Pons (tissue), 1 donor: Measurements from ENCODE around the gene SYT3.
"Not testable (repeated sequence)": the region's sequence is repeated elsewhere in the genome, so short reads cannot be mapped to it uniquely, and the experiment has no call there.

Experiments
- DNase-seq: peaks from one replicate; pipeline ENCODE4 v3.0.0-alpha.2; 2016; ENCODE audit warnings: low spot score

Gene SYT3

DNA sequence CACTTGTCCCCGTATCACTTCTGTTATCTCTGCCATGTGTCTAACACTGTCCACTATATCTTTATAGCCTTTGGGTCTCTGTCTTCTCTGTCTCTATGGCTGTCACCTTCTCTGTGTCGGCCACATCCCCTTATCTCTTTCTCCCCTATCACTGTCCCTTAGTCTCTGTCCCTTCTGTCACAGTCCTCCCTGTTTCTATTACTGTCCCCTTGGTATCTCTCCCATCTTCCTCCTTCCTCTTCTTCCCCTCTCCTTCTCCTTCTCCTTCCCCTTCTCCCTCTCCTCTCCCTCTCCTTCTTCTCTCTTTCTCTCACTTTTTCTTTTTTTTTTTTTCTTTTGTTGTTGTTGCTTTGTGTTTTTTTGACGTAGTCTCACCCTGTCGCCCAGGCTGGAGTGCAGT, 36.7 kb downstream of the SYT3 start:
- DNase-seq = no peak

DNA sequence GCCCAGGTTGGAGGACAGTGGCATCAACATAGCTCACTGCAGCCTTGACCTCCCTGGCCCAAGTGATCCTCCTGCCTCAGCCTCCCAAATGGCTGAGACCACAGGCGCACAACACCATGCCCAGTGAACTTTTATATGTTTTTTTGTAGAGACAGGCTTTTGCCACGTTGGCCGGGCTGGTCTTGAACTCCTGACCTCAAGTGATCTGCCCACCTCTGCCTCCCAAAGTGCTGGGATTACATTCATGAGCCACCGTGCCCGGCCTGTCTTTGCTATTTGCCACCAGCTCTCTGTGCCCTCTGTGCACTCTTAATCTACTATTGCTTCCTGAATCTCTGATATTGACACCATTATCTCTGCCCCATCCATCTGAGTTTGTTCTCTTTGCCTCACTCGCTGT, 37.2 kb downstream of the SYT3 start:
- no peak for DNase-seq

DNA sequence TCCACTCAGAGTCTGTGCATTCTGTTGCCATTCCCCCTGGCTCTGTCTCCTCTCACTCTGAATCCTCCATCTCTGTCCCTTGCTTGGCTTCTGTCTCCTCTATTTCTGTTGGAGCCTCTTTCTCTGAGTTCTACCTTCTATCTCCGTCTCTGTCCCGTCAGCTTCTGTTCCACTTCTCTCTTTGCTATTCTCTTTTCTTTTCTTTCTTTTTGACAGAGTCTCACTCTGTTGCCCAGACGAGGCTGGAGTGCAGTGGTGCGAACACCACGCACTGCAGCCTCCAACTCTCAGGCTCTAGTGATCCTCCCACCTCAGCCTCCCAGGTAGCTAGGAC, 37.6 kb downstream of the SYT3 start:
- no peak for DNase-seq

DNA sequence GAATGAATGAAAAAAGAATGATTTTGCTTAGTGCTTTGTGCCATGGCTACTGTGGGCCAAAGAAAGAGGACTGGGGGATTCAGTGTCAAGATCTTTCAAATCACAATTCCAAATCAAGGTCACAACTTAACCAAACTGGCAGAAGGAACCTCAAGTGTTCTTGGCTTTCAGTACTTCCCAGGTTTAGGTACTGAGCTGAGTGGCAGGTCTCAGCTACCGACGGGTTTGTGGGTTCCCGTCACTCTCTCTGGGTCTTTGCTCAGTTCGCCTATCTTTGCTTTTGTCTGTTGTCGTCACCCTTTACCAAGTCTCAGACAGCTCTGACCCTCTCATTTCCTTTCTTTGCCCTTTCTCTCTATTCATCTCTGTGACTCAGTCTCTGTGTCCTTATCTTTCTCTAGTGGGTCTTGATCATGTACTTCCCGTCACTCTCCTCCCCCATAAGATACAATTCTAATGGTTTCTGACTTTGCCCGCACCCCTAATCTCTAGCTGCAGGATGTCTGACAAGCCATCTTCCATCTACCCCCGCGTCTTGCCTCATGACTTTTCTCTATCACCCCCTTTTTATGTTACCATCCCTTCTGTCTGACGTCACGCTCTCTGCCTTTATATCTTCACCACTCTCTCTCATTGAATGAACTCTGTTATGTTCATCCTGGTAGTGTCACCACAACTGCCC, 38.1 kb downstream of the SYT3 start:
- DNase-seq = no peak

DNA sequence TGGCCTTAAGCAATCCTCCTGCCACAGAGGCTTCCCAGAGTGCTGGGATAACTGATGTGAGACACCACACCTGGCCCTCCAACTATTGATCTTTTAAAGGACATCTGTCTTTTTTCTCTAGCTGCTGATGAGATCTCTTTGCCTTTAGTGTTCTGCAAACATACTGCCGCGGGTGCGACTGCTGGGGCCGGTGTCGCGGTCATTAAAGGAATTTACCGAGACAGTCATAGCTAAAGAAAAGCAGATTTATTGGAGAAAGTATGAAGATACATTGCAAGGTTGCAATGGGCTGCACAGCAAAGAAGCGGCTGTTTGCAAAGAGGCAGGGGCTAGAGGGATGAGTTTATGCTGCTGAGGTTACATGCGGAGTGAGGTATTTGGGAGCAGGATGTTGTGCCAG, 40.3 kb downstream of the SYT3 start:
- no peak for DNase-seq

- no peak for DNase-seq
Measured at GRCh38 chr19:50590191-50590590, 49.5 kb downstream of the SYT3 start.

DNA sequence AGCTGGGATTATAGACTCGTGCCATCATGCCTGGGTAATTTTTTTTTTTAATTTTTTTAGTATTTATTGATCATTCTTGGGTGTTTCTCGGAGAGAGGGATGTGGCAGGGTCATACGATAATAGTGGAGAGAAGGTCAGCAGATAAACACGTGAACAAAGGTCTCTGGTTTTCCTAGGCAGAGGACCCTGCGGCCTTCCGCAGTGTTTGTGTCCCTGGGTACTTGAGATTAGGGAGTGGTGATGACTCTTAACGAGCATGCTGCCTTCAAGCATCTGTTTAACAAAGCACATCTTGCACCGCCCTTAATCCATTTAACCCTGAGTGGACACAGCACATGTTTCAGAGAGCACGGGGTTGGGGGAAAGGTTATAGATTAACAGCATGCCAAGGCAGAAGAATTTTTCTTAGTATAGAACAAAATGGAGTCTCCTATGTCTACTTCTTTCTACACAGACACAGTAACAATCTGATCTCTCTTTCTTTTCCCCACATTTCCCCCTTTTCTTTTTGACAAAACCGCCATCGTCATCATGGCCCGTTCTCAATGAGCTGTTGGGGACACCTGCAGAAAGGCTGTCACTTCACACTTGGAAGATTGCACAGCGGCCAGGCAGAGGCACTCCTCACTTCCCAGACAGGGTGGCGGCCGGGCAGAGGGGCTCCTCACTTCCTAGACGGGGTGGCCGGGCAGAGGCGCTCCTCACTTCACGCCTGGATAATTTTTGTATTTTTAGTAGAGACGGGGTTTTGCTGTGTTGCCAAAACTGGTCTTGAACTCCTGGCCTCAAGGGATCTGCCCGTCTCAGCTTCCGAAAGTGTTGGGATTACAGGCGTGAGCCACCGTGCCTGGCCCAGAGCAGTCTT, 57.7 kb downstream of the SYT3 start:
- not testable (repeated sequence) for DNase-seq

DNA sequence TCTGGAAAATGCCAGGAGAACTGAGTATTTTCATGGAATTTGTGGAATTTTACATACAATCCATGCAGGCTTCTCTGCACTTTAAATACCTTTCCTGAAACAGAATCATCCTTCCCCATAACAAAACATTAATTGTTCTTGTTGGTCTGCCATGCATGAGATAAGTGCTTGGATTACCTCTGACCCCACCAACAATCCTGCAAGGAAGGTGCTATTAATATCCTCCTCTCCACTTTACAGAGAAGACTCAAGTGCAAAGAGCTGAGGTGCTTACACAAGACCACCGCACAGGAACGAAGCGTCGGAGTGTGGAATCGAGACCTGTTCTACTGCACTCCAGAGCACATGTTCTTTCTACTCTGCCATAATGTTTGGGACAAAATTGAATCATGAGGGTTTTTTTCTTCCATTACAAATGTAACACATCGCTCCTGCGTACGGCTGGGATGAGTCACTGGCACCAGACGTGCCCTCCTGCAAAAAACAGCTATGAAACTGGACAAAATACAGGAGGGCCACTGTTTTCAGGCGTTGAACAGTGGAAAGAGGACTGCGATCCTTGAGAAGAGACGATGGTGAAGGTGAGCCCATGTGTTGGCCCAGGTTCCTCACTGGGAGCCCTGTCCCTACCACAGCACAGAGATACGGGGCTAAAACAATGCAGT, 58.6 kb downstream of the SYT3 start:
- no peak for DNase-seq

DNA sequence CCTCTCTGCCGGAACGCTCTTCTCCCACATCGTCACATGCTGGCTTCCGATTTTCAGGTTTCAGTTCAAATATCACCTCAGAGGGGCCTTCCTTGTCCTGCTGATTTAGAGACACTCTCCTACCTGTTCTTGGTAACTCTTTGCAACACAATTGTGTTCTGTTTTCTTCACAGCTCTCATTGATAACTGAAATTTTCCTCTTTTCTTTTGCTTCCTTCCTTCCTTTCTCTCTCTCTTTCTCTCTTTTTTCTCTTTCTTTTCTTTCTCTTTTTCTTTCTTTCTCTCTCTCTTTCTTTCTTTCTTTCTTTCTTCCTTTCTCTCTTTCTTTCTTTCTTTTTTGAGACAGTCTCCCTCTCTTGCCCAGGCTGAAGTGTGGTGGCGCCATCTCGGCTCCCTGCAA, 59.4 kb downstream of the SYT3 start:
- DNase-seq = no peak

DNA sequence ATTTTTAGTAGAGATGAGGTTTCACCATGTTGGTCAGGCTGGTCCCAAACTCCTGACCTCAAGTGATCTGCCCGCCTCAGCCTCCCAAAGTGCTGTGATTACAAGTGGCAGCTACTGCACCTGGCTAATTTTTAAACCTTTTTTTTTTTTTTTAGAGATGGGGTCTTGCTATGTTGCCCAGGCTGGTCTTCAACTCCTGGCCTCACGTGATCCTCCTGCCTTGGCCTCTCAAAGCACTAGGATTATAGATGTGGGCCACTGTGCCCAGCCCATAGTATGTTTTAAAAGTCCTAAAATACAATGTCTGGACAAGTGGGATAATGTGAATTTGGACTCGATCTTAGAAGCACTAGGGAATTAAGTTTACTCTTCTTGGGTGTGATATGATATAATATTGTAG, 62.9 kb downstream of the SYT3 start:
- not testable (repeated sequence) for DNase-seq

- DNase-seq = no peak
Measured at GRCh38 chr19:50573741-50574461, 65.8 kb downstream of the SYT3 start.
